Fibroblast of lung (primary cell): ENCODE data around the gene RASSF4.

Experiments used
- CTCF ChIP-seq, 2 donors: IDR thresholded peaks in 1 of 2; conservative IDR thresholded peaks in 1 of 2; 1 replicate in 1 of 2; 2 replicates in 1 of 2; pipeline ENCODE4 v1.5.1; 2011 to 2012; ENCODE audit warnings: low read length in 2 of 2, control low read depth in 1 of 2, inconsistent platforms in 1 of 2, low read depth in 1 of 2, mild to moderate bottlenecking in 1 of 2
- EZH2 ChIP-seq: IDR thresholded peaks from 2 replicates; pipeline ENCODE4 v1.5.1; 2012; ENCODE audit warnings: low read length, control low read depth, mild to moderate bottlenecking; ENCODE audit errors: missing control alignments

- TF ChIP-seq CTCF (conservative IDR thresholded peaks at IDR 0.05 in 1 of 2, IDR thresholded peaks at IDR 0.05 in 1 of 2; ENCODE audit: low read depth in 1 of 2, low read length in 2 of 2), result no peak
- no peak for TF ChIP-seq EZH2
Measured at GRCh38 chr10:44916429-44916828, 43.2 kb upstream of the RASSF4 start.
